ENCODE data around the gene ARHGAP10.

Gene ARHGAP10

GRCh38 chr4:148004228-148004857 lies 272.5 kb downstream of the ARHGAP10 start:
- no peak for DNase-seq

- DNase-seq, result no peak
These were observed 274.1 kb downstream of the ARHGAP10 start for GRCh38 chr4:148006001-148006400.

- DNase-seq, result no peak
These were observed 275.4 kb downstream of the ARHGAP10 start for GRCh38 chr4:148007314-148007760.

GRCh38 chr4:148007792-148008191 lies 275.9 kb downstream of the ARHGAP10 start:
- DNase-seq, result no peak

- DNase-seq, result no peak
These were observed 283.2 kb downstream of the ARHGAP10 start for GRCh38 chr4:148015058-148015457.

GRCh38 chr4:148015468-148015867 lies 283.6 kb downstream of the ARHGAP10 start:
- no peak for DNase-seq

- no peak for DNase-seq
These were observed 284.3 kb downstream of the ARHGAP10 start for GRCh38 chr4:148016063-148016637.

- no peak for DNase-seq
These were observed 285.9 kb downstream of the ARHGAP10 start for GRCh38 chr4:148017801-148018200.

- DNase-seq, result no peak
These were observed 289.8 kb downstream of the ARHGAP10 start for GRCh38 chr4:148021686-148022085.

- no peak for DNase-seq
These were observed 291.1 kb downstream of the ARHGAP10 start for GRCh38 chr4:148022975-148023374.

GRCh38 chr4:148023512-148024181 lies 291.8 kb downstream of the ARHGAP10 start:
- no peak for DNase-seq

GRCh38 chr4:148025981-148026380 lies 294.1 kb downstream of the ARHGAP10 start:
- DNase-seq, result no peak

GRCh38 chr4:148027201-148027600 lies 295.3 kb downstream of the ARHGAP10 start:
- DNase-seq, result no peak

- DNase-seq, result no peak
These were observed 297.9 kb downstream of the ARHGAP10 start for GRCh38 chr4:148029781-148030180.

GRCh38 chr4:148030193-148030873 lies 298.4 kb downstream of the ARHGAP10 start:
- DNase-seq, result no peak

GRCh38 chr4:148034813-148035212 lies 302.9 kb downstream of the ARHGAP10 start:
- DNase-seq, result no peak

GRCh38 chr4:148041606-148042329 lies 309.9 kb downstream of the ARHGAP10 start:
- no peak for DNase-seq

GRCh38 chr4:148044089-148044911 lies 312.4 kb downstream of the ARHGAP10 start:
- DNase-seq, result no peak

GRCh38 chr4:148044912-148045352 lies 313.0 kb downstream of the ARHGAP10 start:
- no peak for DNase-seq

- DNase-seq, result no peak
These were observed 316.7 kb downstream of the ARHGAP10 start for GRCh38 chr4:148048598-148048997.

- no peak for DNase-seq
These were observed 319.5 kb downstream of the ARHGAP10 start for GRCh38 chr4:148051403-148051802.

GRCh38 chr4:148052448-148052847 lies 320.6 kb downstream of the ARHGAP10 start:
- DNase-seq, result no peak
